Measurements from ENCODE around the gene HAVCR2.
"Not testable (repeated sequence)": the region's sequence is repeated elsewhere in the genome, so short reads cannot be mapped to it uniquely, and the experiment has no call there.

The HAVCR2 gene

GRCh38 chr5:157100140-157100679, 8.6 kb downstream of the HAVCR2 start:
- DNase-seq (ENCODE audit: extremely low spot score, insufficient read length, low read depth) (no peak), FAIRE-seq (no peak)

- FAIRE-seq: peak; percentile 24
- DNase-seq (ENCODE audit: extremely low spot score, insufficient read length, low read depth): no peak
These were observed 20.4 kb downstream of the HAVCR2 start for GRCh38 chr5:157088342-157088990.

GRCh38 chr5:157086751-157087359, 22.0 kb downstream of the HAVCR2 start:
- DNase-seq (ENCODE audit: extremely low spot score, insufficient read length, low read depth): no peak
- no peak for FAIRE-seq

- DNase-seq (ENCODE audit: extremely low spot score, insufficient read length, low read depth) (no peak), FAIRE-seq (no peak)
These were observed 22.9 kb downstream of the HAVCR2 start for GRCh38 chr5:157085930-157086329.

GRCh38 chr5:157080286-157080685, 28.6 kb downstream of the HAVCR2 start:
- FAIRE-seq (no peak), DNase-seq (ENCODE audit: extremely low spot score, insufficient read length, low read depth) (no peak)

GRCh38 chr5:157076558-157076957, 32.3 kb downstream of the HAVCR2 start:
- FAIRE-seq (peak; percentile 38), DNase-seq (ENCODE audit: extremely low spot score, insufficient read length, low read depth) (no peak)

GRCh38 chr5:157072508-157072907, 36.3 kb downstream of the HAVCR2 start:
- FAIRE-seq (no peak), DNase-seq (ENCODE audit: extremely low spot score, insufficient read length, low read depth) (no peak)

GRCh38 chr5:157069949-157070348, 38.9 kb downstream of the HAVCR2 start:
- DNase-seq (ENCODE audit: extremely low spot score, insufficient read length, low read depth) (no peak), FAIRE-seq (no peak)

- no peak for FAIRE-seq
- DNase-seq (ENCODE audit: extremely low spot score, insufficient read length, low read depth): no peak
These were observed 40.1 kb downstream of the HAVCR2 start for GRCh38 chr5:157068785-157069184.

- FAIRE-seq: no peak
These were observed 40.5 kb downstream of the HAVCR2 start for GRCh38 chr5:157068339-157068738.

GRCh38 chr5:157067005-157067404, 41.8 kb downstream of the HAVCR2 start:
- DNase-seq (ENCODE audit: extremely low spot score, insufficient read length, low read depth) (no peak), FAIRE-seq (no peak)

More at GRCh38 chr5:157068339-157068738, 40.5 kb downstream of the HAVCR2 start:
- DNase-seq (ENCODE audit: extremely low spot score, insufficient read length, low read depth): no peak

- DNase-seq (ENCODE audit: extremely low spot score, insufficient read length, low read depth) (no peak), FAIRE-seq (no peak)
These were observed 42.8 kb downstream of the HAVCR2 start for GRCh38 chr5:157066080-157066479.

GRCh38 chr5:157063776-157064430, 44.9 kb downstream of the HAVCR2 start:
- DNase-seq (ENCODE audit: extremely low spot score, insufficient read length, low read depth) (no peak), FAIRE-seq (no peak)

GRCh38 chr5:157059891-157060290, 49.0 kb downstream of the HAVCR2 start:
- FAIRE-seq (no peak), DNase-seq (ENCODE audit: extremely low spot score, insufficient read length, low read depth) (no peak)

GRCh38 chr5:157059093-157059539, 49.7 kb downstream of the HAVCR2 start, which contains the start of gene HAVCR1:
HAVCR1 (minus strand) TSS chr5:157059116; CDS start chr5:157057943, 1,173 bp downstream.
- DNase-seq (ENCODE audit: extremely low spot score, insufficient read length, low read depth) (no peak), FAIRE-seq (no peak)

GRCh38 chr5:157057459-157058370, 51.1 kb downstream of the HAVCR2 start:
- DNase-seq (ENCODE audit: extremely low spot score, insufficient read length, low read depth): no peak
- FAIRE-seq: no peak

- not testable (repeated sequence) for FAIRE-seq; DNase-seq (ENCODE audit: extremely low spot score, insufficient read length, low read depth)
These were observed 52.0 kb downstream of the HAVCR2 start for GRCh38 chr5:157056848-157057247.

GRCh38 chr5:157051604-157052245, 57.1 kb downstream of the HAVCR2 start:
- no peak for DNase-seq (ENCODE audit: extremely low spot score, insufficient read length, low read depth)
- no peak for FAIRE-seq

- DNase-seq (ENCODE audit: extremely low spot score, insufficient read length, low read depth): no peak
- FAIRE-seq: no peak
These were observed 58.8 kb downstream of the HAVCR2 start for GRCh38 chr5:157050050-157050449.

All from GM18507 (cell line).